ENCODE measurements around the gene CCDC194. TPM values are rescaled to one million over a fixed set of nuclear protein-coding genes. Genes with fewer than 3 reads are reported as not detected.

CCDC194 gene
- total RNA-seq, 4 donors from 2014 or later: 0.93 to 1.7 TPM; not detected in 2

DNA sequence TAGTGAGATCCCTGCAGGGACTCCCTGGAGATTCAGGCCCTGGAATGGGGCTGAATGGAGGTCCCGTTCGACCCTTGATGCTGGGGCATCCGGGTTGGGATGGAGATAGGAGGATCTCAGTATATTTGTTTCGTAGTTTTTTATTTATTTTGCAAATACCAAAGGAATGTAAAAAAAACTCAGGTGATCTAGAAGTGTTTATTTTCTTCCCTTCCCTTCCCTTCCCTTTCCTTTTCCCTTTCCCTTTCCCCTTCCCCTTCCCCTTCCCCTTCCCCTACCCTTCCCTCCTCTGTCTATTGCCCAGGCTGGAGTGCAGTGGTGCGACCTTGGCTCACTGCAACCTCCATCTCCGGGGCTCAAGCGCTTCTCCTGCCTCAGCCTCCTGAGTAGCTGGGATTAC, 52.2 kb downstream of the CCDC194 start:
- ATAC-seq (ENCODE audit: low FRiP score) (no peak), DNase-seq (ENCODE audit: low spot score) (no peak)
- TF ChIP-seq, protein P1, sequence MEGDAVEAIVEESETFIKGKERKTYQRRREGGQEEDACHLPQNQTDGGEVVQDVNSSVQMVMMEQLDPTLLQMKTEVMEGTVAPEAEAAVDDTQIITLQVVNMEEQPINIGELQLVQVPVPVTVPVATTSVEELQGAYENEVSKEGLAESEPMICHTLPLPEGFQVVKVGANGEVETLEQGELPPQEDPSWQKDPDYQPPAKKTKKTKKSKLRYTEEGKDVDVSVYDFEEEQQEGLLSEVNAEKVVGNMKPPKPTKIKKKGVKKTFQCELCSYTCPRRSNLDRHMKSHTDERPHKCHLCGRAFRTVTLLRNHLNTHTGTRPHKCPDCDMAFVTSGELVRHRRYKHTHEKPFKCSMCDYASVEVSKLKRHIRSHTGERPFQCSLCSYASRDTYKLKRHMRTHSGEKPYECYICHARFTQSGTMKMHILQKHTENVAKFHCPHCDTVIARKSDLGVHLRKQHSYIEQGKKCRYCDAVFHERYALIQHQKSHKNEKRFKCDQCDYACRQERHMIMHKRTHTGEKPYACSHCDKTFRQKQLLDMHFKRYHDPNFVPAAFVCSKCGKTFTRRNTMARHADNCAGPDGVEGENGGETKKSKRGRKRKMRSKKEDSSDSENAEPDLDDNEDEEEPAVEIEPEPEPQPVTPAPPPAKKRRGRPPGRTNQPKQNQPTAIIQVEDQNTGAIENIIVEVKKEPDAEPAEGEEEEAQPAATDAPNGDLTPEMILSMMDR (IDR thresholded peaks at IDR 0.05): no peak

DNA sequence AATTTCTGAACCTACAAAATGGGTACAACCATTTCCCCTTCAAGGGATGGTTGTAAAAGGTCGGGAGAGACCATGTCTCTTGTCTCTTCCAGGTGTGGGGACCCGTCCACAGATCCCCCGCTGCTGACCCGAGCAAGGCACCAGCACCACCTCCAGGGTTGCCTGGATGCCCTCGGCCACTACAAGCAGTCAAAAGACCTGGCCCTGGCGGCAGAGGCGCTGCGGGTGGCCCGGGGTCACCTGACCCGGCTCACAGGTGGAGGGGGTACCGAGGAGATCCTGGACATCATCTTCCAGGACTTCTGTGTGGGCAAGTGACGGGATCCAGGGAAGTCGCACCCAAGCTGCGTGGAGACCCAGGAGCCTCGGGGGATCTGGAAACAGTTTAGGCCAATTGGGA, 52.6 kb downstream of the CCDC194 start:
- TF ChIP-seq, protein P1 (IDR thresholded peaks at IDR 0.05): no peak
- DNase-seq (ENCODE audit: low spot score): no peak
- ATAC-seq (ENCODE audit: low FRiP score): no peak

DNA sequence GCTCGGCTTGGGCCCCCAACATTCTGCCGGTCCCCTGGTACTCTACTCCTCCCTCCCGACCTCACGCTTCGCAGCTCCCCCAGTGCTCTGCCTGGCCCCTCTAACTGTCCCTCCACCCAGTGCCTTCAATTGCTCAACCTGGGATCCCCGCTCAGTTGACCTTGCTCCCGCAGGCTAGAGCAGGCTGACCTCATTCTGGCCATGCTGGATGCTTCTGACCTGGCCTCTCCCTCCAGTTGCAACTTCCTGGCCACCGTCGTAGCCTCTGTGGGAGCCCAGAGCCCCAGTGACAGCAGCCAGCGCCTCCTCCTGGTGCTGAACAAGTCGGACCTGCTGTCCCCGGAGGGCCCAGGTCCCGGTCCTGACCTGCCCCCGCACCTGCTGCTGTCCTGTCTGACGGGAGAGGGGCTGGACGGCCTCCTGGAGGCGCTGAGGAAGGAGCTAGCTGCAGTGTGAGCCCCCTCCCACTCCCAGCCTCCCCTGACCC, 53.1 kb downstream of the CCDC194 start:
- TF ChIP-seq, protein P1 (IDR thresholded peaks at IDR 0.05): no peak
- no peak for ATAC-seq (ENCODE audit: low FRiP score)

More for the DNA sequence above, 53.1 kb downstream of the CCDC194 start:
- DNase-seq (ENCODE audit: low spot score): no peak

Other genes starting within 250 kb of the CCDC194 start
- 10 to 100 TPM; 14.5 to 22.3 (median 20.7) TPM for gene USE1, start 178.8 kb downstream of the CCDC194 start, total RNA-seq
- 10 to 100 TPM in 1 of 4 donors, 1 to 10 TPM in 3; 6.7 to 17.7 (median 9.3) TPM for gene OCEL1, start 168.0 kb downstream of the CCDC194 start, total RNA-seq
- gene NR2F6, start 148.3 kb downstream of the CCDC194 start, total RNA-seq: 10 to 100 TPM; 16.9 to 45.4 (median 29.8) TPM
- gene USHBP1, start 129.5 kb downstream of the CCDC194 start, total RNA-seq: 10 to 100 TPM in 1 of 4 donors, 1 to 10 TPM in 3; 2.4 to 43.3 (median 5.8) TPM
- 10 to 100 TPM; 46.0 to 62.1 (median 59.1) TPM for gene BABAM1, start 126.8 kb downstream of the CCDC194 start, total RNA-seq
- gene ANKLE1, start 112.3 kb downstream of the CCDC194 start, total RNA-seq: under 1 TPM; 0.47 to 0.82 (median 0.52) TPM
- 10 to 100 TPM in 2 of 4 donors, 1 to 10 TPM in 2; 6.1 to 13.2 (median 11.1) TPM for gene ABHD8, start 90.8 kb downstream of the CCDC194 start, total RNA-seq
- gene MRPL34, start 88.3 kb downstream of the CCDC194 start, total RNA-seq: 100 to 1,000 TPM in 3 of 4 donors, 10 to 100 TPM in 1; 87.9 to 134 (median 119) TPM
- 10 to 100 TPM in 3 of 4 donors, 1 to 10 TPM in 1; 4.6 to 44.4 (median 23.8) TPM for gene DDA1, start 84.6 kb downstream of the CCDC194 start, total RNA-seq
- 1 to 10 TPM; 5.5 to 6.1 (median 5.8) TPM for gene ANO8, start 59.3 kb downstream of the CCDC194 start, total RNA-seq
- 10 to 100 TPM in 2 of 4 donors, 1 to 10 TPM in 2; 7.2 to 36.4 (median 12.0) TPM for gene GTPBP3, start 56.6 kb downstream of the CCDC194 start, total RNA-seq
- 100 to 1,000 TPM in 2 of 4 donors, 10 to 100 TPM in 2; 39.7 to 139 (median 114) TPM for gene PLVAP, start 16.9 kb downstream of the CCDC194 start, total RNA-seq
- 100 to 1,000 TPM; 126 to 368 (median 146) TPM for gene BST2, start 11.4 kb upstream of the CCDC194 start, total RNA-seq
- gene MVB12A, start 25.9 kb upstream of the CCDC194 start, total RNA-seq: 10 to 100 TPM; 34.1 to 65.0 (median 45.9) TPM
- 1 to 10 TPM in 1 of 4 donors, under 1 TPM in 2, not detected in 1; 0.38 to 1.9 (median 0.46) TPM for gene TMEM221, start 54.5 kb upstream of the CCDC194 start, total RNA-seq
- not detected for gene NXNL1, start 66.7 kb upstream of the CCDC194 start, total RNA-seq
- 10 to 100 TPM; 26.6 to 52.8 (median 40.4) TPM for gene SLC27A1, start 76.3 kb upstream of the CCDC194 start, total RNA-seq
- 10 to 100 TPM; 57.8 to 92.5 (median 69.0) TPM for gene PGLS, start 117.5 kb upstream of the CCDC194 start, total RNA-seq
- 100 to 1,000 TPM in 3 of 4 donors, 10 to 100 TPM in 1; 70.0 to 141 (median 115) TPM for gene COLGALT1, start 161.5 kb upstream of the CCDC194 start, total RNA-seq

Data from omental fat pad (tissue), 4 donors.